ENCODE data around the gene TMEM131.

- no peak for TF ChIP-seq POLR2AphosphoS5 (IDR thresholded peaks at IDR 0.05)
- no peak for TF ChIP-seq EP300 (IDR thresholded peaks at IDR 0.05; ENCODE audit: low read depth)
- no peak for TF ChIP-seq CTCF (IDR thresholded peaks at IDR 0.05)
These were observed 31.3 kb upstream of the TMEM131 start for GRCh38 chr2:98026927-98027522.

Measured in transverse colon (tissue), 4 donors.